ENCODE results near the gene PLCXD3. TPM values are rescaled to one million over a fixed set of nuclear protein-coding genes. Genes with fewer than 3 reads are reported as not detected.
A peak's percentile ranks its signal among the peaks of the same experiment; 100 is the strongest.

Gene PLCXD3
- total and polyA plus RNA-seq, 2 of the 4 experiments (the other 2 are of a cell fraction) = under 0.01 to 0.02 TPM

DNA sequence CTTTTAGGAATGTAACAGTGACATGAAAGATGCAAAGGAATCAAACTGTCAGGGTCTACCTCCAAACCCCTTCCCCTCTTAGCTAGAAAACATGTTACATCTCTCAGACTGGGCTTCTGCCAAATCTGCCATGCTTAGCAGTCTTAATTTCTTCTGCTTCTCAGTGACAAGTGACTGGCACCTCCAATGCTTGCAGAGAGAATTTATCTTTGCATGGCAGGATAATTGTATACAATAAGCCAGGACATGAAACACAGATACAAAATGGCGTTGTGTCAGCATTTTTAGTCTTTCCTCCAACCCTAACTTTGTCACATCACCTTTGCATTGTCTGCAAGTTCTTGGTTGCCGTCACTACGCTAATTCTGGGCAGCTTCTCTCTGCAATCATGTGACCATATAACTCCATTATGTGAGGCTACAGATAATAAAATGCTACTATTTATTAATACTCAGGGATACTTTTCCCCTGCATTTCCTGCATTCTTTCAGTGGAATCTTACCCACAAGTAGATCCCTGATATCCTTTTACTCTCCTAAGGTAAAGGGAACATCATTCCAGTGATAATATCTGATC lies 89.8 kb downstream of the PLCXD3 start:
- no CpG with 5 or more reads among the region's 3 CpGs for WGBS, 2 experiments (ENCODE audit: extremely low coverage in 2 of 2, insufficient read length in 1 of 2)
- H3K4me2 ChIP-seq (ENCODE audit: low read depth, low read length) = no peak overlapping the region
- no peak for ATAC-seq (ENCODE audit: low read depth)

More for the DNA sequence above, 89.8 kb downstream of the PLCXD3 start:
- Histone ChIP-seq H3K27me3 (ENCODE audit: control insufficient read depth, insufficient read depth, low read length) (no peaks in the 10 kb centered on the region), H2AK5ac (ENCODE audit: low read depth, low read length) (no peak overlapping the region), H2BK120ac (ENCODE audit: low read depth, low read length) (no peak overlapping the region), H3K23ac (ENCODE audit: low read depth, low read length) (no peak overlapping the region), H2BK5ac (ENCODE audit: low read depth, low read length, poor library complexity, severe bottlenecking) (no peak overlapping the region), H4K5ac (ENCODE audit: low read depth, low read length) (no peak overlapping the region), H3K4me1 (ENCODE audit: control insufficient read depth, insufficient read depth, low read length) (peaks cover 2% of the 10 kb centered on the region), H3K27ac (ENCODE audit: insufficient read depth, low read length) (no peak overlapping the region), H2BK20ac (ENCODE audit: low read depth, low read length) (no peak overlapping the region), H4K91ac (ENCODE audit: insufficient read depth, low read depth, low read length) (no peak overlapping the region), H3K4ac (ENCODE audit: low read depth, low read length) (no peak overlapping the region), H3K18ac (ENCODE audit: low read depth, low read length) (no peak overlapping the region; the same call in 1 of the 2 replicates), H3K9me1 (ENCODE audit: insufficient read depth, low read length) (no peaks in the 10 kb centered on the region), H3K9ac (ENCODE audit: low read depth, low read length) (no peak overlapping the region), H3K9me3 (ENCODE audit: control insufficient read depth, insufficient read depth, low read length) (no peaks in the 10 kb centered on the region), H3K36me3 (ENCODE audit: control insufficient read depth, insufficient read depth, low read length) (no peaks in the 10 kb centered on the region), H2BK15ac (ENCODE audit: low read depth, low read length) (no peak overlapping the region), H2AFZ (replicated peaks; ENCODE audit: low read length, poor library complexity) (no peak overlapping the region), H3K56ac (ENCODE audit: extremely low read depth, insufficient read depth, low read length) (no peak overlapping the region), H3K4me3 (ENCODE audit: insufficient read depth, low read depth, low read length) (no peak overlapping the region), H4K8ac (ENCODE audit: low read depth in 2 of 2, low read length in 2 of 2) (no peak overlapping the region), H2AK9ac (replicated peaks; ENCODE audit: low read depth, low read length, poor library complexity) (no peak overlapping the region), H4K20me1 (ENCODE audit: insufficient read depth, low read length) (no peaks in the 10 kb centered on the region), H3K79me1 (ENCODE audit: low read depth in 1 of 2, low read length in 2 of 2) (no peaks in the 10 kb centered on the region), H3K14ac (replicated peaks; ENCODE audit: low read depth, low read length) (no peak overlapping the region; the same call in 1 of the 2 replicates)
- TF ChIP-seq MAFK (IDR thresholded peaks at IDR 0.05; ENCODE audit: low read depth, low read length) = peak; percentile 80
- no peak for TF ChIP-seq SMC3 (IDR thresholded peaks at IDR 0.05; ENCODE audit: low read depth, low read length)
- TF ChIP-seq, protein P1, sequence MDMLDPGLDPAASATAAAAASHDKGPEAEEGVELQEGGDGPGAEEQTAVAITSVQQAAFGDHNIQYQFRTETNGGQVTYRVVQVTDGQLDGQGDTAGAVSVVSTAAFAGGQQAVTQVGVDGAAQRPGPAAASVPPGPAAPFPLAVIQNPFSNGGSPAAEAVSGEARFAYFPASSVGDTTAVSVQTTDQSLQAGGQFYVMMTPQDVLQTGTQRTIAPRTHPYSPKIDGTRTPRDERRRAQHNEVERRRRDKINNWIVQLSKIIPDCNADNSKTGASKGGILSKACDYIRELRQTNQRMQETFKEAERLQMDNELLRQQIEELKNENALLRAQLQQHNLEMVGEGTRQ (IDR thresholded peaks at IDR 0.05; ENCODE audit: low read depth, low read length) = no peak
- no peak for TF ChIP-seq CEBPB (IDR thresholded peaks at IDR 0.05; ENCODE audit: low read depth, low read length)
- intact Hi-C loops (cut with micrococcal nuclease) = loop anchor here (2.0 to 10.0 kb wide), 2 partner anchors 22 to 516 kb away; partner anchors contain the start of gene C7
- ChIA-PET CTCF (interaction anchor here (0.6 kb wide), 1 partner anchor 18 kb away, joined by 6 read pairs; no protein-coding TSS in a partner anchor), POLR2A (ENCODE audit: unreplicated experiment) (no interaction called here)
- BruUV-seq (replicated peaks) = no TSS peak
- dilution Hi-C loops (cut with HindIII; ENCODE audit: low sequenced_read_pairs, unreplicated experiment) = no loop called here
- DNase-seq = no peak
- in situ Hi-C loops (cut with MboI; ENCODE audit: low sequenced_read_pairs) = no loop called here

All from IMR-90 (cell line).